Smooth muscle cell (in vitro differentiated cells): Measurements from ENCODE around the gene SOX12. TPM values are rescaled to one million over a fixed set of nuclear protein-coding genes. Genes with fewer than 3 reads are reported as not detected.
A peak's percentile ranks its signal among the peaks of the same experiment; 100 is the strongest.

Experiments used
- DNase-seq: peaks from one replicate; lab custom pipeline; 2025; ENCODE audit not compliant: unreplicated experiment; lab: John Stamatoyannopoulos, UW
- H2AFZ ChIP-seq: fragments of 200-600 bp; sonication (generic); 2 replicates; pipeline ENCODE4 v1.6.0; 2016; ENCODE audit warnings: antibody characterized with exemption, low read depth, mild to moderate bottlenecking
- H3F3A ChIP-seq: fragments of 200-600 bp; sonication (generic); 2 replicates; pipeline ENCODE4 v1.6.0; 2017; ENCODE audit warnings: antibody characterized with exemption, low read depth
- H3K27ac ChIP-seq: fragments of 200-600 bp; sonication (generic); 2 replicates; pipeline ENCODE4 v1.5.1; 2016; ENCODE audit warnings: low read depth, mild to moderate bottlenecking
- H3K27me3 ChIP-seq: fragments of 200-600 bp; sonication (generic); 2 replicates; pipeline ENCODE4 v1.6.1; 2016; ENCODE audit warnings: low read depth, mild to moderate bottlenecking
- H3K36me3 ChIP-seq: fragments of 200-600 bp; sonication (generic); 2 replicates; pipeline ENCODE4 v1.5.1; 2016; ENCODE audit warnings: low read depth
- H3K4me1 ChIP-seq: fragments of 200-600 bp; sonication (generic); 2 replicates; pipeline ENCODE4 v1.5.1; 2016; ENCODE audit warnings: low read depth
- H3K4me2 ChIP-seq: fragments of 200-600 bp; sonication (generic); 2 replicates; pipeline ENCODE4 v1.6.0; 2016; ENCODE audit warnings: mild to moderate bottlenecking
- H3K4me3 ChIP-seq: fragments of 200-600 bp; sonication (generic); 2 replicates; pipeline ENCODE4 v1.5.1; 2016; ENCODE audit warnings: mild to moderate bottlenecking
- H3K79me2 ChIP-seq: fragments of 200-600 bp; sonication (generic); 2 replicates; pipeline ENCODE4 v1.6.0; 2016; ENCODE audit warnings: low read depth, mild to moderate bottlenecking
- H3K9ac ChIP-seq: fragments of 200-600 bp; sonication (generic); 2 replicates; pipeline ENCODE4 v1.6.0; 2016; ENCODE audit warnings: low read depth
- H3K9me3 ChIP-seq: fragments of 200-600 bp; sonication (generic); replicated peaks from 2 replicates; pipeline ENCODE4 v1.5.1; 2016; ENCODE audit warnings: low read depth
- H4K20me1 ChIP-seq: fragments of 200-600 bp; sonication (generic); 2 replicates; pipeline ENCODE4 v1.6.0; 2016; ENCODE audit warnings: low read depth
- CTCF ChIP-seq: fragments of 200-600 bp; sonication (generic); IDR thresholded peaks from 2 replicates; pipeline ENCODE4 v1.5.1; 2017; ENCODE audit warnings: borderline replicate concordance, mild to moderate bottlenecking, antibody characterized with exemption; ENCODE audit not compliant: insufficient read depth, poor library complexity, severe bottlenecking
- WGBS: methylation state at CpG from one replicate; pipeline ENCODE4 v1.1.7; 2016; ENCODE audit warnings: low lambda C conversion rate; 5-methylcytosine and 5-hydroxymethylcytosine counted together
- polyA plus RNA-seq: library from polyadenylated mRNA; unstranded; fragments of >200 nt; fragmentation: Nextera tagmentation; extraction: Ambion mirVana; gene quantifications from 2 replicates; pipeline ENCODE4 v1.2.1, GENCODE V29; 2016
- total RNA-seq: library from RNA; depleted of rRNA; stranded (reverse); fragments of >200 nt; gene quantifications from 2 replicates; pipeline ENCODE4 v1.2.3, GENCODE V29; 2014

Gene SOX12
- total and polyA plus RNA-seq, 2 experiments from 2014 or later: 7.1 to 17.7 TPM

DNA sequence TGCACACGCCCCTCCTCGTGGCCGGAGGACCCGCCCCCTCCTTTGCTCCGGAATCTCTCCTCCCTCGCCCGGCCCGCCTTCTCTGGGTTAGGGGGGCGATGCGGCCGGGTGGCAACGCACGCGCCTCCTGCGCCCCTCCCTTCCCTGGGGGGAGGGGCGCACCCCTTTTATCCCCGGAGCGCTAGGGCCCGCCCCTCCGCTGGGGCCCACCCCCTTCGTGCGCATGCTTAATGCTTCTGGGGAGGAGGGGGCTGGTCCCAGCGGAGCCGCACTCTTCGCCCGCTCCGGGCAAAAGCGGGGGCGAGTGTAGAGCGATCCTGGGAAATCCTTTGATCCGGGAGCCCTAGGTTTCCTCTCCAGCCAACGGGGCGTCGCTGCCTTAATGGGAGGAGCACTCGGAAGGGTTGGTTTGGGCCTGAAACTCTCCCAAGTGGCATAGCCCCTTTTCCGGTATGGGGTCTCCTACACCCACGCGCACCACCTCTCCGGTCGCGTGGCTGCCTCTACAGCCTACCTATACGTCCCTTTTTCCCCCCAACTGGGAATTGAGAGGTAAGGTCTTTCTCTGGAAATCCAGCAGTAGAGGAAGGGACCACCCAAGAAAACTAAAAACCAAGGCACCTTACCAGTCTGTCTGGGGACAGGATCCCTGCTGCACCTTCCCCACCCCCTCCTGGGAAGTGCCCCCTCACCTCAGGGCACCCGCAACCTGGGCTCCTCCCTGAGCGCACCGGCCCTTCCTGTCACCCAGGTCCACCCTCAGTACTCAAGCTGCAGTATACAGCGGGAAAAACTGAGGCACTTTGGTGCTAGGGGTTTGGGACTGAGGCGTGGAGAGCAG, 2.1 kb downstream of the SOX12 start:
- H3F3A ChIP-seq: peaks cover 28% of the 10 kb centered on the region
- peak overlapping the region; percentile 42 for H3K9ac ChIP-seq
- peak overlapping the region; percentile 88 for H3K4me2 ChIP-seq
- peak; percentile 87 for DNase-seq
- H3K27ac ChIP-seq: peak overlapping the region; percentile 28
- TF ChIP-seq CTCF: no peak
- 3% methylated on average over 36 of the region's 47 CpGs for WGBS
- peaks cover 25% of the 10 kb centered on the region for H3K4me1 ChIP-seq
- no peaks in the 10 kb centered on the region for H3K9me3 ChIP-seq
- H3K27me3 ChIP-seq: no peaks in the 10 kb centered on the region
- H4K20me1 ChIP-seq: peaks cover 50% of the 10 kb centered on the region
- peaks cover 28% of the 10 kb centered on the region for H3K79me2 ChIP-seq
- peak overlapping the region; percentile 78 for H3K4me3 ChIP-seq
- no peaks in the 10 kb centered on the region for H3K36me3 ChIP-seq
- H2AFZ ChIP-seq: no peak overlapping the region

DNA sequence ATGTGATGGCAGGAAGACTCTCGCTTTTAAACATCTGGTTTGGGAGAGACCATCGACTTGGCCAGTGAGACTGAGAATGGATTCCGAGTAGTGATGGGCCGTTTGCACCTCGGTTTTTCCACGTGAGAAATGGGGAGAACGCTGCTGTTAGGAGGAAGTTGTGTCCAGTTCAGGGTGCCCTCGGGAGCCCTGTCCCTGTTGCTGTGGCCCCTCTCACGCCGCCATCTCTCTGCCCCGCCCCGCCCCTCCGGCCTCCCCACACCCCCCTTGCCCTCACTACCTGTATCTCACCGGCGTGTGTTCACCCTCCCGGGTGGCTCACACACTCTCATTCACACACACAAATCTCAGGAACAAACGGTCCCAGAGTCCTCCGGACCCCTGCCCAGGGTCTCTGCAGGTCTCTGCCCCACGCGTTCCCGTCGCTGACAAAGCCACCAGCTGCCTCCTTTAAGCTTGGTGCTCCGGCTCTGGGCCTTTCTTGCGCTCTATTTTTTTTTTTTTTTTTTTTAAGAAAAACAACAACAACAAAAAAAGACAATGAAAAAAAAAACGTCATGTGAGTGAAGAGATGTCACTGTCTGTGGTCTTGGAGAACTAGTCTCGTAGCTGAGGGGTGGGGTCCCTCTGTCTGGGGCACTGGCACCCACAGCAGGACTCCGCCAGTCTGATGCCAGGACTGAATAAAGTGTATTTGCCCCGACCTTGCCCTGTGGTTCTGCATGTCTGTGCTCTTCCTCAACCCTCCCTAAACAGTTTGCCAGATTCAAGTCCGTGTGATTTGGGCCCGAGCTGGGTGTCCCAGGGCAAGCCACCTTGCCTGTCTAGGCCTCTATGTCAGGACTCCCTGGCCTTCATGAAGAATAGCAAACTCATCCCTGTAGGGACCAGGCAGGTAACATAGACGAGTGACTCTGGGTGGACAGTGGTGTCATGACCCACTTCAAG, 2.9 kb downstream of the SOX12 start:
- DNase-seq: no peak
- peak overlapping the region; percentile 88 for H3K4me2 ChIP-seq
- no peaks in the 10 kb centered on the region for H3K9me3 ChIP-seq
- peaks cover 56% of the 10 kb centered on the region for H4K20me1 ChIP-seq
- H3K9ac ChIP-seq: peak overlapping the region; percentile 42
- H3K27ac ChIP-seq: peak overlapping the region; percentile 51
- TF ChIP-seq CTCF: no peak
- H3K4me3 ChIP-seq: peak overlapping the region; percentile 78
- no peaks in the 10 kb centered on the region for H3K36me3 ChIP-seq
- H3K27me3 ChIP-seq: no peaks in the 10 kb centered on the region
- H2AFZ ChIP-seq: no peak overlapping the region
- WGBS: 64% methylated on average over 28 of the region's 31 CpGs
- H3K4me1 ChIP-seq: peaks cover 25% of the 10 kb centered on the region
- H3F3A ChIP-seq: peaks cover 28% of the 10 kb centered on the region
- H3K79me2 ChIP-seq: peaks cover 28% of the 10 kb centered on the region

DNA sequence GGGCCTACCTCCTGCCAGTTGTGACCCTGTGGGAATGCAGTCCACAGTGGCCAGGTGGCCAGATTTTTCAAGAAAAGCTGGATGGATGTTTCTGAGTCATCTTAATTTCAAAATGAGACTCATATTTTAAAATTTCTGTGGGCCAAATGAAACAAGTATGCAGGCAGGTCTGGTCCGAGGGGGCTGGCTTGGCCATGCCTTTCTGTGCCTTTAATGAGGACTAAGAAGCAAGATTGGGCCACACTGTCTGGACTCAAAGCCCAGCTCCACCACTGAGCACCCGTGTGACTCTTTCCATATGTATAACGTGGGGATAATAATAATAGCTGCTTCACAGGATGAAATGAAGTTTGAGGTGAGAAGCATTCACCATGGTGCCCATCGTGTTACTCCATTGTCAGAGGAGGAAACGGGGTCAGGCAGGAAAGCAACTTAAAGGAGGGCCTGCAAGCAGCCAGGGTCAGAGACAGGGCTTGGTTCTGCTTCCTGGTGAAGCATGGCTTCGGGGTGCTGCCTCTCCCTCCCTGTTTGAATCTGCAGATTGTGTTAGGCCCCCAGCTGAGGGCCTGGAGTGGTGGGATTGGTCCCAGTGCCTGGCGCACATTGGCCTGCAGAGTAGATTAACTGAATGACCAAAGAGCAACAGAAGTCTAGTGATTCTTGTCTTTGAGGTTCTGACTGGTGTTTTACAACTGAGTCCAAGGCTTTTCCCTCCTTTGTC, 3.8 kb downstream of the SOX12 start:
- no peak overlapping the region for H2AFZ ChIP-seq
- peaks cover 28% of the 10 kb centered on the region for H3F3A ChIP-seq
- H3K4me2 ChIP-seq: peak overlapping the region; percentile 88
- H3K9me3 ChIP-seq: no peaks in the 10 kb centered on the region
- 71% methylated on average over 7 of the region's 7 CpGs for WGBS
- peaks cover 56% of the 10 kb centered on the region for H4K20me1 ChIP-seq
- no peak for TF ChIP-seq CTCF
- peaks cover 28% of the 10 kb centered on the region for H3K79me2 ChIP-seq
- H3K4me3 ChIP-seq: no peak overlapping the region
- H3K9ac ChIP-seq: no peak overlapping the region
- H3K27me3 ChIP-seq: no peaks in the 10 kb centered on the region
- peaks cover 25% of the 10 kb centered on the region for H3K4me1 ChIP-seq
- no peaks in the 10 kb centered on the region for H3K36me3 ChIP-seq
- H3K27ac ChIP-seq: peak overlapping the region; percentile 51
- no peak for DNase-seq
